ENCODE measurements around the gene POU3F1. TPM values are rescaled to one million over a fixed set of nuclear protein-coding genes. Genes with fewer than 3 reads are reported as not detected.

Gene POU3F1
- total RNA-seq, 1 experiment from 2014 or later = not detected

- Histone ChIP-seq H3K4me3 (ENCODE audit: low read depth, low read length) (no peak overlapping the region), H3K27me3 (replicated peaks; ENCODE audit: control insufficient read depth, insufficient read depth, low read length) (no peaks in the 10 kb centered on the region), H3K36me3 (ENCODE audit: control insufficient read depth, insufficient read depth, low read length) (no peaks in the 10 kb centered on the region), H3K4me1 (no peaks in the 10 kb centered on the region; the same call in 1 of the 2 replicates), H3K9me3 (no peaks in the 10 kb centered on the region)
- DNase-seq = no peak
- intact Hi-C loops (cut with micrococcal nuclease; ENCODE audit: unreplicated experiment) = no loop called here
- CTCF ChIA-PET = no interaction called here
- no peaks in the 10 kb centered on the region for H3K27me3 Mint-ChIP-seq (ENCODE audit: insufficient read depth, unreplicated experiment)
- BruUV-seq (replicated peaks) = no TSS peak
- peaks cover 22% of the 10 kb centered on the region for H3K36me3 Mint-ChIP-seq (ENCODE audit: insufficient read depth, unreplicated experiment)
- no peaks in the 10 kb centered on the region for H3K9me3 Mint-ChIP-seq (ENCODE audit: unreplicated experiment)
- H3K4me1 Mint-ChIP-seq (ENCODE audit: low read depth, unreplicated experiment) = no peaks in the 10 kb centered on the region
- no peak for TF ChIP-seq CTCF (IDR thresholded peaks at IDR 0.05; ENCODE audit: insufficient read depth in 1 of 2, low read depth in 1 of 2, low read length in 1 of 2, severe bottlenecking in 1 of 2, unreplicated experiment in 1 of 2)
- H3K27ac Mint-ChIP-seq (ENCODE audit: unreplicated experiment) = no peak overlapping the region
- POLR2A ChIA-PET = no interaction called here
- peak overlapping the region; percentile 97 for H3K4me3 Mint-ChIP-seq (ENCODE audit: unreplicated experiment)
Observed at GRCh38 chr1:38014171-38014570, 32.4 kb downstream of the POU3F1 start.

- Histone ChIP-seq H3K4me3 (ENCODE audit: low read depth, low read length) (peak overlapping the region; percentile 63), H3K36me3 (ENCODE audit: control insufficient read depth, insufficient read depth, low read length) (no peaks in the 10 kb centered on the region), H3K9me3 (no peaks in the 10 kb centered on the region), H3K27me3 (replicated peaks; ENCODE audit: control insufficient read depth, insufficient read depth, low read length) (no peaks in the 10 kb centered on the region), H3K4me1 (no peaks in the 10 kb centered on the region; the same call in 1 of the 2 replicates)
- DNase-seq = no peak
- Mint-ChIP-seq H3K27me3 (ENCODE audit: insufficient read depth, unreplicated experiment) (no peaks in the 10 kb centered on the region), H3K27ac (ENCODE audit: unreplicated experiment) (peak overlapping the region; percentile 97), H3K4me1 (ENCODE audit: low read depth, unreplicated experiment) (no peaks in the 10 kb centered on the region), H3K36me3 (ENCODE audit: insufficient read depth, unreplicated experiment) (peaks cover 15% of the 10 kb centered on the region), H3K4me3 (ENCODE audit: unreplicated experiment) (peak overlapping the region; percentile 97), H3K9me3 (ENCODE audit: unreplicated experiment) (no peaks in the 10 kb centered on the region)
- POLR2A ChIA-PET = interaction anchor here (0.6 to 1.4 kb wide), 3 partner anchors 34 to 545 kb away, joined by 3 to 6 read pairs (median 4); partner anchors contain the start of gene POU3F1
- CTCF ChIA-PET = interaction anchor here (0.6 kb wide), 1 partner anchor 205 kb away, joined by 8 read pairs; the partner anchor contains the start of gene YRDC
- TF ChIP-seq CTCF (IDR thresholded peaks at IDR 0.05; ENCODE audit: insufficient read depth in 1 of 2, low read depth in 1 of 2, low read length in 1 of 2, severe bottlenecking in 1 of 2, unreplicated experiment in 1 of 2) = no peak
- BruUV-seq (replicated peaks) = TSS peak; percentile 69
- intact Hi-C loops (cut with micrococcal nuclease; ENCODE audit: unreplicated experiment) = loop anchor here (2.0 kb wide), 1 partner anchor 22 kb away; the partner anchor contains the start of gene SF3A3
Observed at GRCh38 chr1:38013227-38013622, 33.4 kb downstream of the POU3F1 start.

- Histone ChIP-seq H3K9me3 (no peaks in the 10 kb centered on the region), H3K4me1 (no peaks in the 10 kb centered on the region; the same call in 1 of the 2 replicates), H3K36me3 (ENCODE audit: control insufficient read depth, insufficient read depth, low read length) (no peaks in the 10 kb centered on the region), H3K27me3 (replicated peaks; ENCODE audit: control insufficient read depth, insufficient read depth, low read length) (no peaks in the 10 kb centered on the region), H3K4me3 (ENCODE audit: low read depth, low read length) (peak within 1 kb of the TSS; percentile 63)
- no peak for TF ChIP-seq CTCF (IDR thresholded peaks at IDR 0.05; ENCODE audit: insufficient read depth in 1 of 2, low read depth in 1 of 2, low read length in 1 of 2, severe bottlenecking in 1 of 2, unreplicated experiment in 1 of 2)
- peak; percentile 92 to 96 for DNase-seq
- Mint-ChIP-seq H3K36me3 (ENCODE audit: insufficient read depth, unreplicated experiment) (peaks cover 15% of the 10 kb centered on the region), H3K4me3 (ENCODE audit: unreplicated experiment) (peak within 1 kb of the TSS; percentile 97), H3K27ac (ENCODE audit: unreplicated experiment) (peak within 1 kb of the TSS; percentile 97), H3K27me3 (ENCODE audit: insufficient read depth, unreplicated experiment) (no peaks in the 10 kb centered on the region), H3K4me1 (ENCODE audit: low read depth, unreplicated experiment) (no peaks in the 10 kb centered on the region), H3K9me3 (ENCODE audit: unreplicated experiment) (no peaks in the 10 kb centered on the region)
- intact Hi-C loops (cut with micrococcal nuclease; ENCODE audit: unreplicated experiment) = loop anchor here (2.0 kb wide), 1 partner anchor 22 kb away; the partner anchor contains the start of gene SF3A3
- ChIA-PET POLR2A (interaction anchor here (0.6 to 1.4 kb wide), 8 partner anchors 12 to 1104 kb away, joined by 3 to 9 read pairs (median 4); partner anchors contain the start of genes POU3F1 and SF3A3), CTCF (interaction anchor here (0.6 to 0.7 kb wide), 2 partner anchors 23 to 205 kb away, joined by 3 to 8 read pairs; partner anchors contain the start of genes SF3A3 and YRDC)
- no TSS peak for BruUV-seq (replicated peaks)
Observed at GRCh38 chr1:38012363-38013226, 34.0 kb downstream of the POU3F1 start, which contains the start of gene UTP11. Gene UTP11 (plus strand): TSS chr1:38012734. CDS start chr1:38012803, 69 bp downstream.
